HepG2 (cell line): ENCODE data around the gene LRRC42. TPM values are rescaled to one million over a fixed set of nuclear protein-coding genes. Genes with fewer than 3 reads are reported as not detected.

Experiments
- BRD4 ChIP-seq: sonication (generic); formaldehyde crosslinking; IDR thresholded peaks from 2 replicates; pipeline ENCODE4 v1.4.0; 2020; ENCODE audit warnings: missing genetic modification reagents
- CC2D1A ChIP-seq: sonication (generic); formaldehyde crosslinking; IDR thresholded peaks from 2 replicates; pipeline ENCODE4 v1.8.1; 2023; ENCODE audit warnings: mild to moderate bottlenecking, missing genetic modification reagents
- GLI4 ChIP-seq: sonication (generic); formaldehyde crosslinking; IDR thresholded peaks from 2 replicates; pipeline ENCODE4 v1.5.1; 2020; ENCODE audit warnings: missing genetic modification reagents, mild to moderate bottlenecking, moderate library complexity, borderline replicate concordance
- IKZF1 ChIP-seq: fragments of 450-650 bp; IDR thresholded peaks from 2 replicates; pipeline ENCODE4 v1.7.1; 2016
- IRF2 ChIP-seq: IDR thresholded peaks from 2 replicates; pipeline ENCODE4 v1.6.1; 2018; ENCODE audit warnings: missing genetic modification reagents, missing compliant biosample characterization
- MAFK ChIP-seq, 2 experiments: IDR thresholded peaks in 1 of 2; conservative IDR thresholded peaks in 1 of 2; 2 replicates each; pipeline ENCODE4 v1.6.1; 2011; ENCODE audit warnings: improper control_type of control experiment in 2 of 2, low read length in 2 of 2
- MBD4 ChIP-seq: IDR thresholded peaks from 2 replicates; pipeline ENCODE4 v1.6.1; 2012; ENCODE audit warnings: low read length, inconsistent platforms, borderline replicate concordance
- MLLT10 ChIP-seq: sonication (generic); formaldehyde crosslinking; IDR thresholded peaks from 2 replicates; pipeline ENCODE4 v1.4.0; 2020; ENCODE audit warnings: missing genetic modification reagents
- PLRG1 ChIP-seq: fragments of 450-650 bp; conservative IDR thresholded peaks from 2 replicates; pipeline ENCODE4 v1.6.1; 2016
- RARG ChIP-seq: sonication (generic); formaldehyde crosslinking; IDR thresholded peaks from 2 replicates; pipeline ENCODE4 v1.4.0; 2020; ENCODE audit warnings: low read depth, mild to moderate bottlenecking, missing genetic modification reagents
- SMAD9 ChIP-seq: sonication (generic); formaldehyde crosslinking; IDR thresholded peaks from 2 replicates; pipeline ENCODE4 v1.5.1; 2020; ENCODE audit warnings: mild to moderate bottlenecking, missing genetic modification reagents
- THYN1 ChIP-seq: sonication (generic); formaldehyde crosslinking; IDR thresholded peaks from 2 replicates; pipeline ENCODE4 v1.8.1; 2023; ENCODE audit warnings: low read depth, mild to moderate bottlenecking, moderate library complexity, missing genetic modification reagents, borderline replicate concordance
- ZBED4 ChIP-seq: sonication (generic); formaldehyde crosslinking; IDR thresholded peaks from 2 replicates; pipeline ENCODE4 v1.4.0; 2020; ENCODE audit warnings: missing genetic modification reagents, borderline replicate concordance
- ZBTB44 ChIP-seq: sonication (generic); formaldehyde crosslinking; IDR thresholded peaks from 2 replicates; pipeline ENCODE4 v1.4.0; 2020; ENCODE audit warnings: missing genetic modification reagents
- ZNF205 ChIP-seq: IDR thresholded peaks from 2 replicates; pipeline ENCODE4 v1.6.1; 2018; ENCODE audit warnings: missing biosample characterization, missing genetic modification reagents
- ZNF251 ChIP-seq: sonication (generic); formaldehyde crosslinking; IDR thresholded peaks from 2 replicates; pipeline ENCODE4 v1.9.0; 2021; ENCODE audit warnings: mild to moderate bottlenecking, missing genetic modification reagents
- ZNF337 ChIP-seq: sonication (generic); formaldehyde crosslinking; IDR thresholded peaks from 2 replicates; pipeline ENCODE4 v1.5.1; 2020; ENCODE audit warnings: missing genetic modification reagents, low read depth, mild to moderate bottlenecking, borderline replicate concordance
- ZNF512B ChIP-seq: sonication (generic); formaldehyde crosslinking; IDR thresholded peaks from 2 replicates; pipeline ENCODE4 v1.5.1; 2020; ENCODE audit warnings: missing genetic modification reagents, mild to moderate bottlenecking, borderline replicate concordance
- ZNF570 ChIP-seq: sonication (generic); formaldehyde crosslinking; IDR thresholded peaks from 2 replicates; pipeline ENCODE4 v1.4.0; 2020; ENCODE audit warnings: mild to moderate bottlenecking, missing genetic modification reagents, borderline replicate concordance
- ZNF614 ChIP-seq: IDR thresholded peaks from 2 replicates; pipeline ENCODE4 v1.6.1; 2018; ENCODE audit warnings: missing biosample characterization, missing genetic modification reagents, inconsistent platforms, borderline replicate concordance
- ZNF629 ChIP-seq: sonication (generic); formaldehyde crosslinking; conservative IDR thresholded peaks from 2 replicates; pipeline ENCODE4 v1.5.0; 2020; ENCODE audit warnings: missing genetic modification reagents
- ZNF788 ChIP-seq: sonication (generic); formaldehyde crosslinking; IDR thresholded peaks from 2 replicates; pipeline ENCODE4 v1.5.0; 2020; ENCODE audit warnings: mild to moderate bottlenecking, missing genetic modification reagents, borderline replicate concordance
- ZSCAN21 ChIP-seq: sonication (generic); formaldehyde crosslinking; IDR thresholded peaks from 2 replicates; pipeline ENCODE4 v1.8.0; 2022; ENCODE audit warnings: mild to moderate bottlenecking, missing genetic modification reagents, moderate library complexity, borderline replicate concordance
- polyA plus RNA-seq, 8 experiments: library from polyadenylated mRNA; depleted of rRNA in 3 of 8; stranded (reverse) in 7 of 8; unstranded in 1 of 8; fragments of >200 nt; fragmentation: Illumina TruSeq in 4 of 8; extraction: Trizol in 4 of 8; gene quantifications; 2 replicates each; pipeline versions ENCODE4 v1.2.1 to v1.2.3, GENCODE V29; 2011 to 2016; ENCODE audit warnings: low read depth in 4 of 8, missing spikeins in 1 of 8, mixed read lengths in 1 of 8; ENCODE audit not compliant: insufficient read depth in 1 of 8
- total RNA-seq, 5 experiments: library from RNA; depleted of rRNA; stranded (reverse); fragments of >200 nt; fragmentation: Illumina TruSeq; extraction: Trizol; gene quantifications; 2 replicates each; pipeline ENCODE4 v1.2.3, GENCODE V29; 2016; ENCODE audit warnings: low read depth in 1 of 5

Gene LRRC42
- total and polyA plus RNA-seq, 2 of the 13 experiments (the other 11 are each of a cell fraction or from before 2014, with no cell fraction given): 30.6 to 43.6 TPM

- TF ChIP-seq GLI4 (CRISPR knock-in tag): no peak
- TF ChIP-seq ZBED4 (CRISPR knock-in tag): no peak
- TF ChIP-seq ZSCAN21 (CRISPR knock-in tag): no peak
- TF ChIP-seq ZBTB44: no peak
- TF ChIP-seq CC2D1A: no peak
- no peak for TF ChIP-seq ZNF512B (CRISPR knock-in tag)
- TF ChIP-seq MLLT10: no peak
- TF ChIP-seq ZNF251: no peak
- no peak; the same call in 1 of the 2 replicates for TF ChIP-seq ZNF788
- TF ChIP-seq THYN1 (CRISPR knock-in tag): no peak
- TF ChIP-seq BRD4 (CRISPR knock-in tag): no peak
- TF ChIP-seq SMAD9 (CRISPR knock-in tag): no peak
- TF ChIP-seq IKZF1: no peak
- no peak for TF ChIP-seq RARG (CRISPR knock-in tag)
- TF ChIP-seq MBD4: no peak
- no peak for TF ChIP-seq MAFK (conservative IDR thresholded peaks at IDR 0.05 in 1 of 2, IDR thresholded peaks at IDR 0.05 in 1 of 2; ENCODE audit: low read length in 2 of 2)
- no peak for TF ChIP-seq PLRG1
- no peak for TF ChIP-seq IRF2
- TF ChIP-seq ZNF337 (CRISPR knock-in tag): no peak
- TF ChIP-seq ZNF570 (CRISPR knock-in tag): no peak
- TF ChIP-seq ZNF205: no peak
- no peak for TF ChIP-seq ZNF629
- no peak for TF ChIP-seq ZNF614 (CRISPR knock-in tag)
Observed at GRCh38 chr1:53982034-53982762, 36.0 kb downstream of the LRRC42 start (continued).
